Gastrocnemius medialis (tissue), 4 donors: Measurements from ENCODE around the gene TIMM17A. TPM values are rescaled to one million over a fixed set of nuclear protein-coding genes. Genes with fewer than 3 reads are reported as not detected.

Source experiments
- ATAC-seq, 2 donors: fragments of 150-250 bp; one replicate each; pipeline ENCODE4 v1.9.1; 2016
- DNase-seq, 2 donors: peaks; one replicate each; pipeline ENCODE4 v3.0.0-alpha.2; 2019
- H3K27ac ChIP-seq, 4 donors: fragments of 200-600 bp; sonication (generic); 1 replicate in 1 of 4; 2 replicates in 3 of 4; pipeline ENCODE4 v1.5.1; 2016 to 2018; ENCODE audit warnings: mild to moderate bottlenecking in 2 of 4, moderate library complexity in 1 of 4
- H3K27me3 ChIP-seq, 3 donors: fragments of 200-600 bp; sonication (generic) in 2 of 3; 1 replicate in 1 of 3; 2 replicates in 2 of 3; pipeline versions ENCODE4 v1.5.1 to v1.6.0; 2016 to 2019; ENCODE audit warnings: mild to moderate bottlenecking in 1 of 3, moderate library complexity in 1 of 3
- H3K36me3 ChIP-seq, 2 donors: fragments of 200-600 bp; sonication (generic) in 1 of 2; one replicate each; pipeline ENCODE4 v1.5.1; 2017 to 2018
- H3K4me1 ChIP-seq, 2 donors: fragments of 200-600 bp; sonication (generic) in 1 of 2; one replicate each; pipeline ENCODE4 v1.5.1; 2016 to 2017; ENCODE audit warnings: mild to moderate bottlenecking in 2 of 2
- H3K4me3 ChIP-seq, 4 donors: fragments of 200-600 bp; sonication (generic) in 3 of 4; 1 replicate in 1 of 4; 2 replicates in 3 of 4; pipeline ENCODE4 v1.5.1; 2016 to 2019; ENCODE audit warnings: mild to moderate bottlenecking in 2 of 4
- H3K9me3 ChIP-seq, 3 donors: fragments of 200-600 bp; sonication (generic) in 2 of 3; 1 replicate in 1 of 3; 2 replicates in 2 of 3; pipeline ENCODE4 v1.5.1; 2016 to 2019
- POLR2A ChIP-seq, 2 donors: fragments of 450-650 bp; IDR thresholded peaks; one replicate each; pipeline ENCODE4 v1.6.1; 2017; ENCODE audit warnings: antibody characterized with exemption in 2 of 2, mild to moderate bottlenecking in 2 of 2, moderate library complexity in 2 of 2
- in situ Hi-C, 4 donors: fragments of 200-750 bp; cut with MboI; loops; one replicate each; pipeline versions ENCODE4 v1.15.0 to v1.8.0; 2017; ENCODE audit warnings: low sequenced_read_pairs in 4 of 4
- intact Hi-C: fragments of 100-400 bp; cut with DNase I; formaldehyde crosslinking; loops from one replicate; pipeline ENCODE4 v1.15.1; 2023; ENCODE audit warnings: low total_unique reads
- total RNA-seq, 4 donors: library from RNA; depleted of rRNA; stranded (reverse); fragments of >200 nt; gene quantifications; one replicate each; pipeline versions ENCODE4 v1.1.0 to v1.2.3, GENCODE V29; 2016
- TF ChIP-seq, protein P1 (sequence below), 5 experiments: fragments of 450-650 bp in 3 of 5; fragments of 200-600 bp in 2 of 5; sonication (generic) in 2 of 5; IDR thresholded peaks in 4 of 5; conservative IDR thresholded peaks in 1 of 5; 1 replicate in 4 of 5; 2 replicates in 1 of 5; pipeline ENCODE4 v1.5.1; 2016 to 2019; ENCODE audit warnings: antibody characterized with exemption in 5 of 5, mild to moderate bottlenecking in 3 of 5, moderate library complexity in 3 of 5

Gene TIMM17A
- total RNA-seq, 4 donors from 2014 or later = 33.6 to 67.6 (median 43.3) TPM

GRCh38 chr1:201988601-201989000 is 33.3 kb downstream of the TIMM17A start:
- Histone ChIP-seq H3K36me3 (peaks cover 0 to 44% of the 10 kb centered on the region in 2 donors), H3K27ac (no peak overlapping the region), H3K27me3 (no peaks in the 10 kb centered on the region), H3K9me3 (no peaks in the 10 kb centered on the region), H3K4me3 (no peak overlapping the region), H3K4me1 (peaks cover 2 to 10% of the 10 kb centered on the region in 2 donors)
- in situ Hi-C loops (no loop called here), intact Hi-C loops (loop anchor here (10.0 kb wide), 1 partner anchor 454 kb away; the partner anchor contains the start of gene NAV1)
- no peak for ATAC-seq
- TF ChIP-seq POLR2A (IDR thresholded peaks at IDR 0.05) = no peak
- TF ChIP-seq, protein P1, sequence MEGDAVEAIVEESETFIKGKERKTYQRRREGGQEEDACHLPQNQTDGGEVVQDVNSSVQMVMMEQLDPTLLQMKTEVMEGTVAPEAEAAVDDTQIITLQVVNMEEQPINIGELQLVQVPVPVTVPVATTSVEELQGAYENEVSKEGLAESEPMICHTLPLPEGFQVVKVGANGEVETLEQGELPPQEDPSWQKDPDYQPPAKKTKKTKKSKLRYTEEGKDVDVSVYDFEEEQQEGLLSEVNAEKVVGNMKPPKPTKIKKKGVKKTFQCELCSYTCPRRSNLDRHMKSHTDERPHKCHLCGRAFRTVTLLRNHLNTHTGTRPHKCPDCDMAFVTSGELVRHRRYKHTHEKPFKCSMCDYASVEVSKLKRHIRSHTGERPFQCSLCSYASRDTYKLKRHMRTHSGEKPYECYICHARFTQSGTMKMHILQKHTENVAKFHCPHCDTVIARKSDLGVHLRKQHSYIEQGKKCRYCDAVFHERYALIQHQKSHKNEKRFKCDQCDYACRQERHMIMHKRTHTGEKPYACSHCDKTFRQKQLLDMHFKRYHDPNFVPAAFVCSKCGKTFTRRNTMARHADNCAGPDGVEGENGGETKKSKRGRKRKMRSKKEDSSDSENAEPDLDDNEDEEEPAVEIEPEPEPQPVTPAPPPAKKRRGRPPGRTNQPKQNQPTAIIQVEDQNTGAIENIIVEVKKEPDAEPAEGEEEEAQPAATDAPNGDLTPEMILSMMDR (IDR thresholded peaks at IDR 0.05 in 4 of 5, conservative IDR thresholded peaks at IDR 0.05 in 1 of 5) = no peak
- DNase-seq = no peak

- Histone ChIP-seq H3K4me3 (no peak overlapping the region), H3K4me1 (peaks cover 0 to 3% of the 10 kb centered on the region in 2 donors), H3K27me3 (no peaks in the 10 kb centered on the region), H3K27ac (no peak overlapping the region), H3K36me3 (peaks cover 0 to 45% of the 10 kb centered on the region in 2 donors), H3K9me3 (no peaks in the 10 kb centered on the region)
- intact Hi-C loops (loop anchor here (10.0 kb wide), 1 partner anchor 455 kb away; the partner anchor contains the start of gene NAV1), in situ Hi-C loops (no loop called here)
- DNase-seq (no peak), ATAC-seq (no peak)
- TF ChIP-seq POLR2A (IDR thresholded peaks at IDR 0.05) = no peak
- TF ChIP-seq, protein P1 (IDR thresholded peaks at IDR 0.05 in 4 of 5, conservative IDR thresholded peaks at IDR 0.05 in 1 of 5) = no peak
These were observed 34.2 kb downstream of the TIMM17A start for GRCh38 chr1:201989354-201990128.

- TF ChIP-seq, protein P1 (IDR thresholded peaks at IDR 0.05 in 4 of 5, conservative IDR thresholded peaks at IDR 0.05 in 1 of 5) = no peak
- no peak for TF ChIP-seq POLR2A (IDR thresholded peaks at IDR 0.05)
- no peak overlapping the region for H3K4me3 ChIP-seq
- peaks cover 0 to 45% of the 10 kb centered on the region in 2 donors for H3K36me3 ChIP-seq
- H3K27me3 ChIP-seq = no peaks in the 10 kb centered on the region
- intact Hi-C loops (no loop called here), in situ Hi-C loops (no loop called here)
- H3K27ac ChIP-seq = no peak overlapping the region
- DNase-seq = no peak
- H3K9me3 ChIP-seq = no peaks in the 10 kb centered on the region
- ATAC-seq = no peak
- peaks cover 0 to 3% of the 10 kb centered on the region in 2 donors for H3K4me1 ChIP-seq
These were observed 35.1 kb downstream of the TIMM17A start for GRCh38 chr1:201990427-201990826.

DNA sequence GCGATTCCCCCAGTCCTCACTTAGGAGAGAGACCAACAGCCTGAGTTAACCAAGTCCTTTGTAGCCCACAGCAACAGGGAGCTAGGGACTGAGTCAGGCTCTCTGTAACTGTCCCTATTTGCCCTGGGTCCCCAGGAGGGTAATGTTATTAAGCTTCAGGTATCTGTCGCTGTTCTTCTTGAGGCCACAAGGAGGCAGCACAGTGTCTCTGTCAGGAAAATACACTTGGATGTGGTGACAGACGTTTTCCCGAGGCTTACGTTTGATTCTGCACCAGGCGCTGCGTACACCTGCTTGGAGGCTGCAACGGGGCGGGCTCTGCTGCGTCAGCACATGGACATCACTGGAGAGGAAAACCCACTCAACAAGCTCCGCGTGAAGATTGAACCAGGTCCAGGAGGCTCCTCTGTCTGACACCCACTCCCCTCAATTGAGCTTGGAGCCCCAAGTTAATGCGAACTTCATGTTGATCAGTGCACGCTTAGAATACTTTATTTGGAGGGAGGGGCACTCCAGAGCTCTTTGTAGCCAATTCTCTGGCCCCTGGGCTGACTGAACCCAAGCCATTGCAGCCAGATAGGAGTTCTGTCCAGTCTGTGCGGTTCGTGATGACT is 44.4 kb downstream of the TIMM17A start:
- H3K9me3 ChIP-seq = no peaks in the 10 kb centered on the region
- no peak overlapping the region for H3K4me3 ChIP-seq
- TF ChIP-seq, protein P1 (IDR thresholded peaks at IDR 0.05 in 4 of 5, conservative IDR thresholded peaks at IDR 0.05 in 1 of 5) = peak in 4 of 5 experiments; percentile 26 to 61 (median 52)
- no peak for TF ChIP-seq POLR2A (IDR thresholded peaks at IDR 0.05)
- no peaks in the 10 kb centered on the region for H3K27me3 ChIP-seq
- in situ Hi-C loops (no loop called here), intact Hi-C loops (no loop called here)
- no peaks in the 10 kb centered on the region for H3K4me1 ChIP-seq
- peaks cover 0 to 68% of the 10 kb centered on the region in 2 donors for H3K36me3 ChIP-seq
- DNase-seq = no peak
- no peak overlapping the region for H3K27ac ChIP-seq
- peak in 1 of 2 donors; percentile 70 for ATAC-seq
